ENCODE measurements around the gene SHPK.
"Not testable (repeated sequence)": the region's sequence is repeated elsewhere in the genome, so short reads cannot be mapped to it uniquely, and the experiment has no call there.

SHPK gene

GRCh38 chr17:3590768-3591167 lies 45.3 kb downstream of the SHPK start:
- no peaks in the 10 kb centered on the region for H3K27me3 ChIP-seq (replicated peaks; ENCODE audit: control insufficient read depth, insufficient read depth, low read length)
- no peak for DNase-seq (ENCODE audit: extremely low read depth, insufficient read length)
- no peak for TF ChIP-seq CTCF (IDR thresholded peaks at IDR 0.05; ENCODE audit: insufficient read depth, low read length, poor library complexity, severe bottlenecking)
- peaks cover 9% of the 10 kb centered on the region for H3K36me3 ChIP-seq (ENCODE audit: control insufficient read depth, insufficient read depth, low read length)
- H3K4me3 ChIP-seq (replicated peaks; ENCODE audit: low read depth, low read length), result no peak overlapping the region

GRCh38 chr17:3590231-3590630 lies 45.8 kb downstream of the SHPK start:
- peaks cover 8% of the 10 kb centered on the region for H3K36me3 ChIP-seq (ENCODE audit: control insufficient read depth, insufficient read depth, low read length)
- no peak for TF ChIP-seq CTCF (IDR thresholded peaks at IDR 0.05; ENCODE audit: insufficient read depth, low read length, poor library complexity, severe bottlenecking)
- H3K4me3 ChIP-seq (replicated peaks; ENCODE audit: low read depth, low read length), result no peak overlapping the region
- DNase-seq (ENCODE audit: extremely low read depth, insufficient read length), result no peak
- no peaks in the 10 kb centered on the region for H3K27me3 ChIP-seq (replicated peaks; ENCODE audit: control insufficient read depth, insufficient read depth, low read length)

- Histone ChIP-seq H3K27me3 (replicated peaks; ENCODE audit: control insufficient read depth, insufficient read depth, low read length) (no peaks in the 10 kb centered on the region), H3K4me3 (replicated peaks; ENCODE audit: low read depth, low read length) (no peak overlapping the region), H3K36me3 (ENCODE audit: control insufficient read depth, insufficient read depth, low read length) (peaks cover 8% of the 10 kb centered on the region)
- DNase-seq (ENCODE audit: extremely low read depth, insufficient read length), result no peak
- no peak for TF ChIP-seq CTCF (IDR thresholded peaks at IDR 0.05; ENCODE audit: insufficient read depth, low read length, poor library complexity, severe bottlenecking)
Observed at GRCh38 chr17:3589784-3590183, 46.3 kb downstream of the SHPK start.

- no peak for TF ChIP-seq CTCF (IDR thresholded peaks at IDR 0.05; ENCODE audit: insufficient read depth, low read length, poor library complexity, severe bottlenecking)
- no peak for DNase-seq (ENCODE audit: extremely low read depth, insufficient read length)
- H3K4me3 ChIP-seq (replicated peaks; ENCODE audit: low read depth, low read length), result no peak overlapping the region
- H3K36me3 ChIP-seq (ENCODE audit: control insufficient read depth, insufficient read depth, low read length), result peaks cover 8% of the 10 kb centered on the region
- H3K27me3 ChIP-seq (replicated peaks; ENCODE audit: control insufficient read depth, insufficient read depth, low read length), result no peaks in the 10 kb centered on the region
Observed at GRCh38 chr17:3585826-3586225, 50.2 kb downstream of the SHPK start.

- H3K36me3 ChIP-seq (ENCODE audit: control insufficient read depth, insufficient read depth, low read length), result peaks cover 3% of the 10 kb centered on the region
- DNase-seq (ENCODE audit: extremely low read depth, insufficient read length), result no peak
- H3K4me3 ChIP-seq (replicated peaks; ENCODE audit: low read depth, low read length), result no peak overlapping the region
- no peak for TF ChIP-seq CTCF (IDR thresholded peaks at IDR 0.05; ENCODE audit: insufficient read depth, low read length, poor library complexity, severe bottlenecking)
- H3K27me3 ChIP-seq (replicated peaks; ENCODE audit: control insufficient read depth, insufficient read depth, low read length), result no peaks in the 10 kb centered on the region
Observed at GRCh38 chr17:3583456-3583855, 52.6 kb downstream of the SHPK start.

- no peak for DNase-seq (ENCODE audit: extremely low read depth, insufficient read length)
- Histone ChIP-seq H3K36me3 (ENCODE audit: control insufficient read depth, insufficient read depth, low read length) (peaks cover 3% of the 10 kb centered on the region), H3K27me3 (replicated peaks; ENCODE audit: control insufficient read depth, insufficient read depth, low read length) (no peaks in the 10 kb centered on the region), H3K4me3 (replicated peaks; ENCODE audit: low read depth, low read length) (no peak overlapping the region)
- no peak for TF ChIP-seq CTCF (IDR thresholded peaks at IDR 0.05; ENCODE audit: insufficient read depth, low read length, poor library complexity, severe bottlenecking)
Observed at GRCh38 chr17:3582915-3583314, 53.1 kb downstream of the SHPK start.

- not testable (repeated sequence) for H3K4me3 ChIP-seq (replicated peaks; ENCODE audit: low read depth, low read length); H3K36me3 ChIP-seq (ENCODE audit: control insufficient read depth, insufficient read depth, low read length); H3K27me3 ChIP-seq (replicated peaks; ENCODE audit: control insufficient read depth, insufficient read depth, low read length); DNase-seq (ENCODE audit: extremely low read depth, insufficient read length)
Observed at GRCh38 chr17:3578667-3579066, 57.4 kb downstream of the SHPK start.
